CD4-positive, alpha-beta T cell treated with Interleukin-17A for 1 hour (primary cell): Measurements from ENCODE around the gene SLC16A12.

Experiments
- DNase-seq: peaks from one replicate; pipeline ENCODE4 v3.0.0-alpha.2; 2020

Gene SLC16A12

DNA sequence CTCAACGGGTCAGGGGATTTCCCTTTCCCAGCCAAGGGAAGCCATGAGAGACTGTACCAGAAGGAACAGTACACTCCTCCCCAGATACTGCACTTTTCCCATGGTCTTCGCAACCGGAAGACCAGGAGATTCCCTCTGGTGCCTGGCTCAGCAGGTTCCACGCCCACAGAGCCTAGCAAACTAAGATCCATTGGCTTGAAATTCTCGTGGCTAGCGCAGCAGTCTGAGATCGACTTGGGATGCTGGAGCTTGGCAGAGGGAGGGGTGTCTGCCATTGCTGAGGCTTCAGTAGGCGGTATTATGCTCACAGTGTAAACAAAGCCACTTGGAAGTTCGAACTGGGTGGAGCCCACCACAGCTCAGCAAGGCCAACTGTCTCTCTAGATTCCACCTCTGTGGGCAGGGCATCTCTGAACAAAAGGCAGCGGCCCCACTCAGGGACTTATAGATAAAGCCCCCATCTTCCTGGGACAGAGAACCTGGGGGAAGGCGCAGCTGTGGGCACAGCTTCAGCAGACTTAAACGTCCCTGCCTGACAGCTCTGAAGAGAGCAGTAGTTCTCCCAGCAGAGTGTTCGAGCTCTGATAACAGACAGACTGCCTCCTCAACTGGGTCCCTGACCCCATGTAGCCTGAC lies 29.6 kb downstream of the SLC16A12 start:
- no peak for DNase-seq

DNA sequence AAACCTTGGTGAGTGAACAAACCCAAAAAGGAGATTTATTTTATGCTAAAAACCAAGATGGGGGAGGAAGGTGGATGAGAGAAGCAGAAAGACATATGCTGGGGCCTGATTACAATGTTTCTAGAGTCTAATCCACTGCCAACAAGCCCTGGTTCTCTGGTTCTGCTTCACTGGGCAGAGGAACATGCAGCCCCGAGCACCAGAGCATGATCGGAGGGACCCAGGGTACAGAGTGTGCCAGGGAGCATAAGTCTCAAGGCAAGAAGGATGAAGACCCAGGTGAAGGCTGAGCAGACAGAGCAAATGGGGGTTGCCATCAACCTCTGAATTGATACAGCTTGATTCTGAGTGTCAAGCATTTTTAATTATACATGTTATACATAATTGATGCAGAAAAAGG lies 30.7 kb downstream of the SLC16A12 start:
- no peak for DNase-seq

DNA sequence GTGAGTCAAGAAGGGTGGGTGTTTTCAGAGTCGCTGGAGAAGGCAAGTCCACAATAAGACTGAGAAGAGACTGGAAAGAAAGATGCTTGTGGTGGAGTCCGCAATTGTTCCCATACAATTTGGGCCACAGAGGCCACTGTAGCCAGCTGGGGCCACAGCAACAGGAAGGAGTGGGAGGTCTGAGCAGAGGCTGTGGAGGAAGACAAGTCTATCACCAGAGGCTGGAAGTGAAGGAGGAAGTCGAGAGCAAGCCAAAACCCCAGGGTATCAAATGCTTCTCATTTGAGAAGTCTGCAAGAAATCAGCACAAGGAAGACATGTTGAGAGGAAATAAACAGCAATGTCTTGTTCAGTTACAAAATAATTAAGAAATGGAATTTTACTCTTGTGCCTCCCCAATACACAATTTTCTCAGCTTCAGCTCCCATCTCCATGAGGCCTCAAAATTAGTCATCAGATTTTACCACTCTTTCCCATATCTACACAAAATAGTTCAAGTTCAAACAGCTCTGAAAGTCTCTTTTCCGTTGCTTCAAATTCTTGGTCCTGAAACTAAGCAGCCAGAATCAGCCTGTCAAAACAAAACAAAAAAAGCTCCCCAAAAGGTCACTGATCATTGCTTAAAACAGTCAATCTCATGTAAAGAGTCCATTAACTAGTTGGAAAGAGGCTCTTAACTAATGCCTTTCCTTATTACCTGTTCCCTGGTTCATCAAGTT lies 31.6 kb downstream of the SLC16A12 start:
- no peak for DNase-seq

DNA sequence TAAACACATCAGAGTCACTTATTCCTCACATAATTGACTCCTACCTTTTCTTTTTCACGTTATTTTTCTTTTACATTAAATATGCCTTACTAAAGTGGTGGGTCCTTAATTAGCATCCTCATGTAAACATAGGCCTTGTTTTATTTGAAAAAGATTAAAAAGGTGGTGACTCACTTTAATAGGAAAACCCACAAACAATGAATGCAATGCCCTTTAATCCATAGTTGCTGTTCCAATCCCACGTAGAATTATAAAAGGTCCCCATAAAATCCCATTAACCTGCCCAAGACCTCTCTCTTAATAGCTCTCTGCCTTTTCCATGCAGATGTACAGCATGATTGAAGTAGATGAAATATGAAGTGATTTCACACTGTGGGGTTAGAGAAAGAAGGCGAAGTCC lies 32.2 kb downstream of the SLC16A12 start:
- DNase-seq, result no peak

DNA sequence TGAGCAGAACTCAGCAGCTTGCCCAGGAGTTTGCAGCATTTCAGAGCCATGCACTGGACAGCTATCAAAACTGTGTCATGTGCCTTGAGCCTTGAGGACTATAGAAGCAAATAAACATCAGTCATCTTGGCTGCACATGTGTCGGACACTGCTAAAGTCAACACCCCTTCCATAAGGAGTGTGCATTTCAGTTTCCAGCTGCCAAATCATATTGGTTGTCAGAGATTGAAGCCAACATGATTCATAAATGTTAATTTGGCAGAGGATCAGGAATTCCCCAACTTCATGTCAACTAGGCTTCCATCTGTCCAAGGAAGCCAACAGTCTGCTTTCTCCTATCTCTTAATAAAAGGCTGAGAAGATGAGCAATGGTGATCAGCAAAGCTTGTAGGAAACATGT lies 32.8 kb downstream of the SLC16A12 start:
- no peak for DNase-seq

DNA sequence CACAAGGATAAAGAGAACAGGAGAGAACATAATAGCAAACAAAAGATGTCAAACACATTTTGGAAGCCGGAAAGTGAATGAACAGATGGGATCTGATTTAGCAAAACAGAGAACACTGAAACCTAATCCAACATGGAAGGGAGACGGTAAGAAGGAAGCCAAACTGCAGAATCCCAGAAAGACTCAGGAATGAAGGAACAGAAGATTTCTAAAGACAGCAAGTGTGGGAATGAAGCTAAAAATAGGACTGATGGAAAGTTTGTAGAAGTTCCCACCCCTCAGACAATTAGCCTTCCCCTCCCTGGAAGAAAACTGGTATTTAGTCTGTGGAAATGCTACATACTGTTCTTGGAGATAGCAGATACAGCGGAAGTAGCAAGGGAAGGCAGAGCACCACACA lies 40.8 kb downstream of the SLC16A12 start:
- no peak for DNase-seq

DNA sequence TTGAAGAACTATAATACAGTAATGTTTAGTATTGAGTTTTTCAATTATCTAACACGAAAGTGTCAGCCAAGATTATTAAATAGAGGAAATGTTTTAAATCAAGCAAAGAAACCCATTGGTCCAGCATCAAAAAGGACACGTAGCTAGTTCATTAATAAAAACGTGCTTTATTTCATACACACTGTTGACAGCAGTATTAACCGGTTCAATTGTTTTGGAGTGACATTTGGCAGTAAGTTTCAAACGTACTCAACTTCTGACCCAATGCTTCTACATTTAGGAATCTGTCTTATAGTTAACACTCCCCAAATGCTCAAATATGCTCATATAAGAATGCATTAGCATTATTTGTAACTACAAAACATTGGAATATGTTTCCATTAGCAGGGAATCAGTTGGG lies 41.3 kb downstream of the SLC16A12 start:
- no peak for DNase-seq

DNA sequence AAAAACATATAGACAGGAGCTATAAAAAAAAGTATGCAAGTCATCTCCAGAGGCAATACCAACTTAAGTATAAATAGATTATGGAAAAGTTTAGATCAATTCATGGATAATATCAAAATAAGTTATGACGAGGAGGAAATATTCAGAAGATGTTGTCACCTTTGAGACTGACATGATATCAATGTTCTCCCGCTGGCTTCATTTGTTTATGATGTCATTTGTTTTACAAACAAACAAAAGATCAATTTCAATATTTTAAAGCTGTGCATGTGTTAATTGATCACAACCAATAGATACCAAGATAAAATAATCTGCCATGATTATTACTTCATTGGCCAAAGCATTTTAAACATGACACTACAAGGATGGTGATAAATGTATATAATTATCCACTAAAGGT lies 43.5 kb downstream of the SLC16A12 start:
- DNase-seq, result no peak

DNA sequence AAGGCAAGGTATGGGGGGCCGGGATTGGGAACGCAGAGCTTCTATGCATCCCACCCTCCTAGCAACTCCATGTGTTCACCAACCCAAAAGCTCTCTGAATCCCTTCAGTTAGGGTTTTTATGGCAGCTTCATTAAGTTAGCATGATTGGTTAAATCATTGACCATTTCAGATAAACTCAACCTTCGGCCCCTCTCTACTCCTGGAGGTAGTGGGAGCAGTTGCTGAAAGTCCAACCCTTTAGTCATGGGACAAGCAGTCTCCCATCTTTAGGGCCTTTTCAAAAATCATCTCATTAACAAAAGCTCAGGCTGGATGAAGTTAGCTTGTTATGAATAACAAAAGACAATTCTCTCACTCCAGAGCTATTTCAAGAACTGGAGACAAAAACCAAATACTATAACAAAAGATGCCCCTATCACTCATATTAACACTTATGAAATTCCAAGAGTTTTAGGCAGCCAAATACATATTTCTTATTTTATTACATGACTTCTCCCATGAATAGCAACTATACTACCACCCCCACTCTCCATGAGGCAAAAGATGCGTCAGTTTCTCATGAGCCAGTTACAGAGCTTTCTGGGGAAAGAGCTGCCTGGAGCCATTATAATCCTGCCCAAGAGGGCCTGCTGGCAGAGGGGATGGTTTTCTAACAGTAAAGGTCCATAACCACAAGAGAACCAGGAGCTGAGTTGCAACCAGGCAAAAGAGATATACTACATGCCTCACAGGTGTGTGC lies 44.6 kb downstream of the SLC16A12 start:
- no peak for DNase-seq

DNA sequence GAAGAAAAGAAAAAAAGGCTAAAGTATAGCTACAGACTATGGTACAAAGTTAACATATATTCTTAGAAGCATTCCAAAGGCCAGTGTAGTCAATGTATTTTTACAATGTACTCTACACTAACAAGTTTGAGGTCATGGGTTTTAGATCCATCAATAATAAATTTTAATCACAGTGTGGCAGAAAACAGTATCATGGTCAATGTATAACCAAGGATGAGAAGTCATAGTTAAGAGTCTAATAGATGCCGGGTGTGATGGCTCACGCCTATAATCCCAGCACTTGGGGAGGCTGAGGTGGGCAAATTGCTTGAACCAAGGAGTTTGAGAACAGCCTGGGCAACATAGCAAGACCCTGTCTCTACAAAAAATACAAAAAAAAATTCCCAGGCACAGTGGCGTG lies 53.1 kb downstream of the SLC16A12 start:
- DNase-seq, result no peak

DNA sequence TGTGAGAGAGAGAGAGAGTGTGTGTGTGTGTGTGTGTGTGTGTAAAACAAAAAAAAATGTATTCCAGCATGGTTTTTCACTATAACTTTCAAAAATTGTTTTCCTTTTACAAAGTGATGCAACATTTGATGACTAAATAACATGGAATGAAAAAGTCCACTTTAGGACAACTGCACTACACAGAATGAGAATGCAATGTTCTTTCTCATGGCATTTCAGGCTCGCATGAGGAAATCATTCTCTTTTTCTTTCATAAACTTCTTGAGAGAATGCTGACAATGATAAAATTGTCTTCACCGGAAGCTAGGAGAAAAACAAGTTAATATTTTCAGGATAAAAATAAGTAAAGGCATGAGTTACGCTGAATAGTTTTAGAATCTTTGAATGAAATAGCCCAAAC lies 53.7 kb downstream of the SLC16A12 start:
- no peak for DNase-seq

DNA sequence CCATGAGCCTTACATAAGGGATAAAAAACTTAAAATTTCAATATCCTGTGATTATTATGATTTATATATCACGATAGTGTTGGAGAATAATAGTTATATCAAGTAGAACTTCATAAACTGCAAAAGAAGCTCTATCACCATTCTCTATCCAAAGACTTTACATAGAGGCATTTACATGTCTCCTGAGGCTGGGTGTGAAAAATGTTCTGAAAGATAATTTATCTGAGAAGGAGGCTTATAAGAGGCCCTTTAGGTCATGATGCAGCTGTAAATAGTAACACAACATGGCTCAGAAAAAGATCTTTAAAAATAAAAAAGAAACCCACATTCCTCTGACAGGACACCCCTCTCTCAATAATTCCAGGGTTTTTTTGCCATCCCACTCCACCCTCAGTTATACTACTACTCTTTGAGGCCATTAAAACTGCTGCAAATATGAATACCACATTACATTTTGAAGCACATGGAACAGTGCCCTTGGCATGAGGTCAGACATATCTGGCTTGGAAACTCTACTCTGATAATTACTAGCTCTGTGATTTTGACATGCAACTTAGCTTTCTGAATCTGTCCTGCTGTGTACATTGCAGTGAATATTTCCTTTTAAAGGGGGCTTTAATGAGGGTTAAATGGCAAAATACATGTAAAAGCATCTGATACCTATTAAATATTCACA lies 55.5 kb downstream of the SLC16A12 start:
- no peak for DNase-seq

DNA sequence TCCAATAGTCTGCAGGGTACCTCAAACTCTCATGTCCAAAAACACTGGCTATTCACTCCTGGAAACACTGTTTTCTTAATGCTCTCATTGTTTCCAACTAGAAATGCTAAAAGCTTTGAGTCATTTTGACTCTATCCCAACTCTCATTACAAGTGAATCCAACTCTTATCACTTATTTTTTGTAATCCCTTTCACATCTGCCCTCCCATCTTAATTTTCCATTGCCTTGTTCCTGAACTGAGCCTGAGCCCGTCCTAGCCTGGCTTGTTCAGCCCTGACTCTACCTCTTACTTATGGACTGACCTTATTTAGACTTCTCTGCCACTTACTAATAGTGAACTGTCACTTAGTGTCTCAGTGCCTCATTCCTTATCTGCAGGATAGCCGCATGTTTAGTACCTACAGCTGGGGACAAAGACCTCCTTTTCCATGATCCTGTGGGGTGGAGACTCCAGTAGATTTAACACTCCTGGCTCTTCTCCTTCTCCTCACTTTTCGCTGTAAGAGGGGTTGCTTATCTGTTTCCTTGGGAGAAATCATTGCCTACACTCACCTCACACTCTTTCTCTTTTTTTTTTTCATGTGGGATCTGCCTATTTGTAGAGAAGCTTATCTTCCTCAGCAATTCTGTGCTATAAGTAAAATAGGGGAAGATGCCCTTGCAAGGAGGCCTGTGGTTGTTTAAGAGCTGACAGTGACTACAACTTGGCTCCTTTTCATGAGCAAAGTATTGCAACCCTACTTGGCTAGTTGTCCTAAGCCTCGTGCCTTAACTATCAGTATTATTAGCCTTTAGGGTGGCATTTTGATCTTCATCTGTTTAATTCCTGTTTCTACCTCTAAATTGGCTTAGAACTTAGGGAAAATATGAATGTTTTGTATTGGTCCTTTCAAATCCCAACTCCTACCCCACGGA lies 56.4 kb downstream of the SLC16A12 start:
- DNase-seq, result no peak

DNA sequence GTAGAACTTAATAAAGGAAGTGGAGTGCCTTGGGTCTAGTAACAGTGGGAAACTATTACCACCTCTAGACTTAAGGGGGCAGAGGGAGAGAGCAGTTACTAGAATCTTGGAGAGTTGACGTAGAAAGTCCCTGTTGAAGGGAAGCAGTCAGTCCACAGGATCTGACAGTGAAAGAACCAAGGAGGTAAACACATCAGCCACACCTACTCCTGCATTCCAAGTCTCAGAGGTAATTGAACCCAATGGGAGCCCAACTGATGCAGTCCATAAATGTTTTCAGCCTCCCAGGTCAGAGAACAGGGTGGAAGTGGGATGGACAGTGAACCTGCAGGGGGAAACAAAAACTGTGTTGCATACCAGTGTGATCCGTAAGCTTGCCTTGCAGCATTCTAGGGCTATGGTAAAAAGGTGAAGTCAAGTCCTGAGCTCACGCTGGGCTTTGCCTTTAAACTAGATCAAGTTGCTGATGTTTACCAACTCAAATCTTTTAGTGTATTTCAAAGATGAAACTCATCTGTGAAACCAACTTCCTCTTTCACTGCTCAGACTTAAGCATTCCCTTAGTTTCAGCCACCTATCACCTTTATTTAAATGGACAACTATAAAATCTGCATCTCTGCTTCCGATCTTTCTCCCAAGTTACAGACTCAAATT lies 57.2 kb downstream of the SLC16A12 start:
- no peak for DNase-seq

DNA sequence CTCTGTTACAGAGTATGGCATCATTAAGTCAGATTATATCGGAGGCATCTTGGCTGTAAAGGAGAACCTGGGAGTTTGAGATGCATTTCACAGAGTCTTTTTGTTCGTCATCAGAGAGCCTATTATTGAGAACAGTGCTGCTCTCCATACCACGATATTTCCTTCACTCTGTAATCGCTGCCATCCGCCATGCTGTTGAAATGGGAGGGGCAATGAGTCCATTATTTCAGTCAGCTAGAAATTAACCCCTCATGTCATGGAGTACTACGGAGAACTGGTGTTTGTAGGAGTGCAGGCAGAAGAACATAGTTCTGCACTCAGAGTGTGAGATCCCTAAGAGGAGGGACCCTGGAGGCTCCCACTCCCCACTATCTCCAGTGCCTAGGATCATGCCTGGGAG lies 59.2 kb downstream of the SLC16A12 start:
- no peak for DNase-seq

DNA sequence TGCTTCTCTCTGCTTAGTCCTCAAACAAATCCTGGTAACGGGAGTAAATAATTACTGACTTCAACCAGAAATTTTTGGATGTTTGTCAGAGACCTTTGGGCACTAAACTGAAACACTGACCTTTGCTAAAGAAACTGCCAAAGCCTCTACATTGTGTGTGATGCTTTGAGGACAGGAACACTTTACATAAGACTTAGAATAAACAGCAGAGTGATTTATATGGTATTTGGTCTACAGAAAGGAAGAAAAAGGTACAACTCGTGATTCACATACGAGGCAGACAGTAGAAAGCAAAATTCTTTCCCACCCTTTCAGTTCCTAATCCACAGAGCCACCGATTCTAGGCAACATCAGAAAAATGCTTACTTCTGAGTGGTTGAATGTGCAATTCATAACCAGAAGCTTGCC lies 59.8 kb downstream of the SLC16A12 start:
- no peak for DNase-seq

DNA sequence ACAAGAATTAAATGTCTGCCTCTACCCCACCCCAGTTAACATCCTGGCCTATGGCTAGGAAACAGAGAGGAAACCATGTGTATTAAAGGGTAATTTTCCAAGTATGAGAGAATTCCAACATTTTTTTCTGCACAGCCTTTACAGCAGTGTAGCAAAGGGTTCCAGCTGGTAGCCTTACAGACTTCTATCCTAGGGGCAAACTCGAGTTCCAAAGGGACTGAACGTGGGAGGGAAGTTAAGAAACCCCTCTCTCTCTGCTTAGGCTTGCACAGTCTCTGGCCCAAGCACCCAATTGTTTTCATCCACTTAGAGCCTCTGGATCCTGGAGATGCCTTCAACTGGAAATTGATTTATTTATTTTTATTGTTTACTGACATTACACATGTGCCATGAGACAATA lies 60.3 kb downstream of the SLC16A12 start:
- DNase-seq, result no peak

DNA sequence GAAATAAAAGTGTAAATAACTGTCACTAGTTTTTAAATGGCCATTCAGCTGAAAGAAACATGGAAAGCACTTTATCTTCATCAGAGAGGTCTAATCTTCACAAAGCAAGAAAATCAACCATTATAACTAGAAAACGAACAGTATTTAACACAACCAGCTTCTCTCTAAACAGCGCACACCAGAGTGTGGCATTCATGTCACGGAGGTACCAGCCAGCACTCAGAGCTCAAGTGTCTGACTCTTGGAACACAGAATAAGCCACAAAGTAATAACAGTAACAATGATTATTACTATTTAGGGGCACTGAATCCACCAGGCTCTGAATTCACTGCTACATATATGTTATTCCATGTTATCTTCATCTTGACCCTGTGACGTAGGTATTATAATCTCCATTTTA lies 60.9 kb downstream of the SLC16A12 start:
- no peak for DNase-seq

DNA sequence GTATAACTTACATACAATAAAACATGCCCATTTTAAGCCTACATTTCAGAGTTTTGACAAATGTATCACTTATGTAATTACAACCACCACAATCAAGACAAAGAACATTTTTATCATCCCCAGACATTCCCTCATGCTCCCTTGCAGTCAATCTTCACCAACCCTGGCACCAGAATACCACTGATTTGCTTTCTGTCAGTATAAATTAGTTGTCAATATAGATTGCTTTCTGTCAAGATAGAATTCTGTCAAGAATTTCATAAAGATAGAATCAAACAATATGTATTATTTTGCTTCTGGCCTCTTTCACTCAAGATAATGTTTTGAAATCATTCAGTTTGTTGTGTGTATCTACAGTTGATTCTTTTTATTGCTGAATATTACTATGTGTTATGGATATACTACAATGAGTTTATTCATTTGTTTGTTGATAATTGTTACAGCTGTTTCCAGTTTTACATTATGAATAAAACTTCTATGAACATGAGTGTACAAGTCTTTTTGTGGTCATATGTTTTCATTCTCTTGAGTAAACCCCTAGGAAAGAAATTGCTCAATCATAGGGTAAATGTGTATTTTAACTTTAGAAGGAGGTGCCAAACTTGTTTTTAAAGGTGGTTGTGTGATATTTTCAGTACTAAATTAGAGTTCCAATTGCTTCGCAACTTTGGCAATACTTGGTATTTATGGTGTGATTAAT lies 64.1 kb downstream of the SLC16A12 start:
- no peak for DNase-seq

DNA sequence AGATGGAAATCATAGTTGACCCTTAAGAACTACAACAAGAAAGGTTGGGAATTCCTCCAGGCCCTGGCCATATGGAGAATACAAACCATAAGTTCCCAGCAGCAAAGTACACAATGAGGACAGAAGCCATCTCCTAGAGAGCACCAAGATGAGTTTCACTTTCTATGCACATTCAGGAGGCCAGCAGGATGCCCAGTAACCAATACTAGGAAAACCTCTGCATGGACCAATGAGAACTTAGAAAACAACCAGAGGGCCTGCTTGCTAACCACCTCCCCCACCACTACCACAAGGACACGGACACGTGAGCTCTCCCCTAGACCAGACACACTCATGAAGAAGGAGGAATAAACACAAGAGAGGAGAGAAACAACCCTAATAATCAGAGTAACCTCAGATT lies 64.8 kb downstream of the SLC16A12 start:
- DNase-seq, result no peak

DNA sequence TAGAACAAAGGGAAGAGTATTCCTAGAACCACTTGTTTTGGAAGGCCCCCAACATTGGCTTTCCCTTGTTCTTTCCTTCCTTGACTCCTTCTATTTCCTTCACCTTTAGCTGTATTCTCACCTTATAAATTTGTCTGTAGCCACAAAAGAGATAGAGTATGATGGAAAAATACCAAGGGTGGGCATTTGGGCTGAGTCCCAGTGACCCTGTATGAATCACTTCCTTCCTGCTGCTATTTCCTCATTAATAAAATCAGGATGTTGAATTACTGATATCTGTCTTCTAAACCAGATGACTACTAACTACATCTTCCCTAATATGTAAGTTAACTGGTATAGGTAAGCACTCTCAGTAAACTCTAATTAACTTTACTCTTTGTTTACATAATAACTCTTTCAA lies 65.9 kb downstream of the SLC16A12 start:
- DNase-seq, result no peak
